ACC112 (cell line): ENCODE measurements around the gene NR2F6.
A peak's percentile ranks its signal among the peaks of the same experiment; 100 is the strongest.
"Not testable (repeated sequence)": the region's sequence is repeated elsewhere in the genome, so short reads cannot be mapped to it uniquely, and the experiment has no call there.

ENCODE experiments used
- H2AFZ ChIP-seq: fragments of 200-600 bp; sonication (generic); one replicate; pipeline ENCODE4 v1.6.0; 2017; ENCODE audit warnings: antibody characterized with exemption, low read length; ENCODE audit not compliant: unreplicated experiment
- H3K27ac ChIP-seq: fragments of 200-600 bp; sonication (generic); 2 replicates; pipeline ENCODE4 v1.5.1; 2014; ENCODE audit warnings: low read depth, mild to moderate bottlenecking, antibody characterized with exemption, low read length, moderate library complexity
- H3K27me3 ChIP-seq: fragments of 200-600 bp; sonication (generic); 2 replicates; pipeline ENCODE4 v1.6.1; 2014; ENCODE audit warnings: mild to moderate bottlenecking, antibody characterized with exemption, low read length, moderate library complexity, mixed read lengths; ENCODE audit not compliant: insufficient read depth
- H3K36me3 ChIP-seq: fragments of 200-600 bp; sonication (generic); 2 replicates; pipeline ENCODE4 v1.6.1; 2016; ENCODE audit warnings: mild to moderate bottlenecking, antibody characterized with exemption, low read length, moderate library complexity, mixed read lengths; ENCODE audit not compliant: insufficient read depth
- H3K4me1 ChIP-seq: fragments of 200-600 bp; sonication (generic); one replicate; pipeline ENCODE4 v1.6.1; 2016; ENCODE audit warnings: low read length, mixed read lengths; ENCODE audit not compliant: insufficient read depth, unreplicated experiment, control insufficient read depth
- H3K4me3 ChIP-seq: fragments of 200-600 bp; sonication (generic); 2 replicates; pipeline ENCODE4 v1.5.1; 2014; ENCODE audit warnings: mild to moderate bottlenecking, low read depth, low read length
- H3K79me2 ChIP-seq: fragments of 200-600 bp; sonication (generic); one replicate; pipeline ENCODE4 v1.6.0; 2016; ENCODE audit warnings: low read length; ENCODE audit not compliant: control insufficient read depth, unreplicated experiment, insufficient read depth

NR2F6 gene

DNA sequence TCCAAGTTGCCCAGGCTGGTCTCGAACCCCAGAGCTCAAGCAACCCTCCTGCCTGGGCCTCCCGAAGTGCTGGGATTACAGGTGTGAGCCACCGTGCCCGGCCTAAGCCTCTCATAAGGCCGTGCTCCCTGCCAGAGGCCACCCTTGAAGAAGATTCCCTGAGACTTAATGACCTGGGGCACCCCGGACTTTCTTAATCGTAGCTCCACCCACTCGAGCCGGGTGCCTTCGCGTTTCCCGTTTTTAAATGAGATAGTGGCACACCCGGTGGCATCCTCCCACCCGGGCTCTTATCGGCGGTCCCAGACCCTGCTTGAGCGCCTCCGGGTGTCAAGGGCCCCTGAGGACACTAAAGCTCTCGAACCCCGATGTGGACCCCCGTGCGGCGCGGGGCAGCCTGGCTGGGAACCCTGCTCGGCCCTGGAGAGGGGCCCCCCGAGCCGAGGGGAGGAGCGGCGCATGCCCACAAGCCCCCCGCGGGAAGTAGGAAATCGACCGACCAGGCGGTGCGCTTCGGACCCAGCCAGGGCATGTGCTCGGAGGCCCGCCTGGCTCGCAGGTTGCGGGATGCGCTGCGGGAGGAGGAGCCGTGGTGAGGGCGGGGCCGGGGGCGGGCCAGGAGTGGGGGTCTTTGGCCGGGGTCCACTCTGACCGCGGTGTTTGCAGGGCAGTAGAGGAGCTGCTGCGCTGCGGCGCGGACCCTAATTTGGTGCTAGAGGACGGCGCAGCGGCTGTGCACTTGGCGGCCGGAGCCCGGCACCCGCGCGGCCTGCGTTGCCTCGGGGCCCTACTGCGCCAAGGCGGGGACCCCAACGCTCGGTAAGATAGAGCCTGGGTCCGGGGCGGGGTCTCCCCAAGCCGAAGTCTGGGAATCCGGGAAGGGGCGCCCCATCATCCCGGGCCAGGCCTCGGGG, 35.9 kb upstream of the NR2F6 start, which contains the start of gene ANKLE1:
Gene ANKLE1, plus strand, starts transcription at position 511 of the 914 bp plus-strand sequence. Its CDS starts 20 bp downstream, at position 531.
- H3K4me3 ChIP-seq = peak within 1 kb of the TSS; percentile 82
- no peaks in the 10 kb centered on the region for H3K27me3 ChIP-seq
- peaks cover 2% of the 10 kb centered on the region; the same call in 1 of the 2 replicates for H3K36me3 ChIP-seq
- no peak within 1 kb of the TSS for H3K27ac ChIP-seq
- H3K4me1 ChIP-seq = no peaks in the 10 kb centered on the region
- no peaks in the 10 kb centered on the region for H3K79me2 ChIP-seq
- peak within 1 kb of the TSS; percentile 62 for H2AFZ ChIP-seq

DNA sequence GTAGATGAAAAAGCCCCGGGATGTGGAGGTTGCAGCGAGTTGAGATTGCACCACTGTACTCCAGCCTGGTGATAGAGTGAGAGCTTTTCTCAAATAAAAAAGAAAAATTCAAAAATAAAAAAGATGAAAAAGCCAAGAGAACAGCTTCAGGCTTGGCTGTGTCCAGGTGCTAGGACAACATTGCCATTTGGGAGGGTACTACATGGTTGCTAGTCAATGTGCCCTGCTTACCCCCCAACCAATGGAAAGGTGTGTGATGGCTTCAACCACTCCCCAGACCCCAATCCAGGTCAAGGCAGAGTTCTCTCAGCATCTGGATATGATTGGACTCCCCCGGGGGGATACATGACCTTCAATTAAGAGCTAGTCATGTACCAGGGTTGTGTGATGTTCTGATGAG, 33.7 kb upstream of the NR2F6 start:
- Histone ChIP-seq H3K4me3 (no peak overlapping the region), H3K27me3 (no peaks in the 10 kb centered on the region), H3K36me3 (peaks cover 2% of the 10 kb centered on the region; the same call in 1 of the 2 replicates), H2AFZ (no peak overlapping the region), H3K27ac (no peak overlapping the region), H3K79me2 (no peaks in the 10 kb centered on the region), H3K4me1 (no peaks in the 10 kb centered on the region)

DNA sequence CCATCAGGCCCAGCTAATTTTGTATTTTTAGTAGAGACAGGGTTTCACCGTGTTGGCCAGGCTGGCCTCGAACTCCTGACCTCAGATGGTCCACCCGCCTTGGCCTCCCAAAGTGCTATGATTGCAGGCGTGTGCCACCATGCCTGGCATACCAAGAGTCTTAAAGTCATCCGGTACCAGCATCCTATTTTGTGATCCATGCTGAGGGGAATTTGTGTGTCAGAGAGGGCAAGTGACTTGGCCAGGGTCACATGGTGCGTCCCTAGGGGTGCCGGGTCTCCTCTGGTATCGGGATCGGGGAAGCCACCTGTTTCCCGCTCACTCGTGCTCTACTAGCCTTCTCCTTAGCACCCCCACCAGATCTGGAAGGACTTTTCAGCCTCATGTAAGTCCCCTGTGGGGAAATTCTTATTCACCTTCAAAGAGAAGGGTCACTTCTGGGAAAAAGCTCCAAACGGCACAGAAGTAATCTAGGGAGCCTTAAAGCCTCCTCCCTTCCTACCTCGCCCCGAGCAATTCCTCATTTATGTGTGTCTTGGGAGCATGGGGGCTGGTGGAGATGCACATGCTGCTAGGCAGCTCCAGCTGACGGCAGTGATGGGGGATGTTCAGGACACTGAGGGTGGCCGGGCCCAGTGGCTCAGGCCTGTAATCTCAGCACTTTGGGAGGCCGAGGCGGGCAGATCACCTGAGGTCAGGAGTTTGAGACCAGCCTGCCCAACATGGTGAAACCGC, 29.9 kb upstream of the NR2F6 start:
- no peak overlapping the region for H2AFZ ChIP-seq
- no peak overlapping the region for H3K4me3 ChIP-seq
- no peaks in the 10 kb centered on the region for H3K4me1 ChIP-seq
- H3K36me3 ChIP-seq = peaks cover 2% of the 10 kb centered on the region; the same call in 1 of the 2 replicates
- H3K27ac ChIP-seq = no peak overlapping the region
- H3K27me3 ChIP-seq = no peaks in the 10 kb centered on the region
- H3K79me2 ChIP-seq = no peaks in the 10 kb centered on the region

DNA sequence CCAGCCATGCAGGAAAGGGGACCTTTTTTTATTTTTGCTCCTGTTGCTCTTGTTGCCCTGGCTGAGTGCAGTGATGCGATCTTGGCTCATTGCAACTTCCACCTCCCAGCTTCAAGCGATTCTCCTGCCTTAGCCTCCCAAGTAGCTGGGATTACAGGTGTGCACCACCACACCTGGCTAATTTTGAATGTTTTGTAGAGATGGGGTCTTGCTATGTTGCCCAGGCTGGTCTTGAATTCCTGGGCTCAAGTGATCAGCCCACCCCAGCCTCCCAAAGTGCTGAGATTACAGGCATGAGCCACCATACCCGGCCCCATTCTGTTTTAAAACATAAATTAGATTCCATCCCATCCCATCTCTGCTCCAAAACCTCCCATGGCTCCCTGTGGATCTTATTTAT, 29.2 kb upstream of the NR2F6 start:
- H3K27me3 ChIP-seq, H3K27ac ChIP-seq, H3K79me2 ChIP-seq, H3K36me3 ChIP-seq, H3K4me1 ChIP-seq, H2AFZ ChIP-seq, H3K4me3 ChIP-seq: not testable (repeated sequence)

DNA sequence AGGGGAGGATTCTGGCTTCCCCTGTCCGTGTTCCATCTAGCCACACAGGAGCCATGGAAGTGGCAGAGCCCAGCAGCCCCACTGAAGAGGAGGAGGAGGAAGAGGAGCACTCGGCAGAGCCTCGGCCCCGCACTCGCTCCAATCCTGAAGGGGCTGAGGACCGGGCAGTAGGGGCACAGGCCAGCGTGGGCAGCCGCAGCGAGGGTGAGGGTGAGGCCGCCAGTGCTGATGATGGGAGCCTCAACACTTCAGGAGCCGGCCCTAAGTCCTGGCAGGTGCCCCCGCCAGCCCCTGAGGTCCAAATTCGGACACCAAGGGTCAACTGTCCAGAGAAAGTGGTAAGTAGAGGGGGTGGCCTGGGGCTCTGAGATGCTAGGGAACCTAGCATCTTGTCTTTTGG, 23.0 kb upstream of the NR2F6 start:
- no peak overlapping the region for H2AFZ ChIP-seq
- H3K27me3 ChIP-seq = no peaks in the 10 kb centered on the region
- H3K79me2 ChIP-seq = peaks cover 13% of the 10 kb centered on the region
- H3K4me1 ChIP-seq = peaks cover 4% of the 10 kb centered on the region
- no peak overlapping the region for H3K27ac ChIP-seq
- no peaks in the 10 kb centered on the region for H3K36me3 ChIP-seq
- H3K4me3 ChIP-seq = peak overlapping the region; percentile 96; the same call in 1 of the 2 replicates

DNA sequence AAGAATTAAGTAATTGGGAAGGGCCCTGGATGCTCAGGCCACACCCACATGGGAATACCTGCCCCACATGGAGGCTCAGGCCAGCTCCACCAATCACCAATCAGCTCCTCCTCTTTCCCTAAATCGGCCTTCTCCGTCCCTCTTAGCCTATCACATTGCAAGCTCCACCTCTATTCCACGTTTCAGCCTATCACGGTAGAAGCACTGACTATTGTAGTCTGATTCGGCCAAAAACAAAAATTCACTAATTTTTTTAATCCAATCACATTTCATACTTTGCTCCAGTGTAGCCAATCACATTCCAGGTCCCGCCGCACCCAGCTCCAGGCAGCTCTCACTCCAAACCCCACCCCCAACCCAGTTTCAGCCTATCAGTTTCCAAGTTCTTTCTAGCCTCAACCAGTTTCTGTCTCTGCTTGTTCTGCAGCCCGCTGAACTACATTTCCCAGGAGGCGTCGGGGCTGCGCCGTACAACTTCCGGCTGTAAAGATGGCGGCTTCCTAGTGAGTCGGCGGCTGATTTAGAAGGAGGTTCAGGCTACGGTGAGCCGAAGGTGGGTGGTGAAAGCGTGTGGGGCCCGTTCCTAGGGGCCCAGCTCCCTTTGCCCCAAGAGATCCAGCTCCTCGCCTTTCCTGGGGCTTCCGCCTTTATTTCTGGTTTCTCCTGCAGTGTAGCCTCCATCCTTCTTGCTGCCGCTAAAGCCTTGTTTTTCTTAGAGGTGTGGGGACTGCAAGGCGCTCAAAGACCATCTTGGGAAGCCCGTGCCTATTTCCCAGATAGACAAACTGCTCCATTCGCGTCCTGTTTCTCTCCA, 21.5 kb upstream of the NR2F6 start, which contains the start of gene BABAM1:
Gene BABAM1, plus strand, starts transcription at position 469 of the 814 bp plus-strand sequence. CDS start 1,364 bp downstream, outside the sequence.
- peak within 1 kb of the TSS; percentile 48 for H2AFZ ChIP-seq
- H3K4me1 ChIP-seq = peaks cover 4% of the 10 kb centered on the region
- no peaks in the 10 kb centered on the region for H3K36me3 ChIP-seq

DNA sequence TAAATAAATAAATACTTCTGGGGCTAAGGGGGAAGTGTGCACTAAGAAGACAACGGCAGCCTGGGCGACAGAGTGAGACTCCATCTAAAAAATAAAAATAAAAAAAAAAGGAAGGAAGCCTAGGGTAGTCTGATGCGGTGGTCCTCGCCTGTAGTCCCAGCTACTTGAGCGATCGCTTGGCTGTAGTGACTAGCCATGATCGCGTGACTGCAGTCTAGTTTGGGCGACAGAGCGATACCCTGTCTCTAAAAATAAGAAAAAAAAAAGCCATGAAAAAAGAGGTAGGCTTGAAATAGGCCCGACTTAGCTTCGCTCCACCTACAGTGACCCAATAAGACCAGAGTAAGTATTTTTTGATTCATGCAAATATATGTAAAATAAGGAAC, 20.9 kb upstream of the NR2F6 start:
- no peaks in the 10 kb centered on the region for H3K36me3 ChIP-seq
- peaks cover 4% of the 10 kb centered on the region for H3K4me1 ChIP-seq
- peak overlapping the region; percentile 12 for H2AFZ ChIP-seq
- H3K27me3 ChIP-seq = no peaks in the 10 kb centered on the region
- no peak overlapping the region for H3K27ac ChIP-seq
- H3K4me3 ChIP-seq = no peak overlapping the region
- peaks cover 13% of the 10 kb centered on the region for H3K79me2 ChIP-seq

More for the DNA sequence above, 21.5 kb upstream of the NR2F6 start, which contains the start of gene BABAM1:
- H3K27ac ChIP-seq = peak within 1 kb of the TSS; percentile 70
- peaks cover 13% of the 10 kb centered on the region for H3K79me2 ChIP-seq
- peak within 1 kb of the TSS; percentile 96 for H3K4me3 ChIP-seq
- H3K27me3 ChIP-seq = no peaks in the 10 kb centered on the region

DNA sequence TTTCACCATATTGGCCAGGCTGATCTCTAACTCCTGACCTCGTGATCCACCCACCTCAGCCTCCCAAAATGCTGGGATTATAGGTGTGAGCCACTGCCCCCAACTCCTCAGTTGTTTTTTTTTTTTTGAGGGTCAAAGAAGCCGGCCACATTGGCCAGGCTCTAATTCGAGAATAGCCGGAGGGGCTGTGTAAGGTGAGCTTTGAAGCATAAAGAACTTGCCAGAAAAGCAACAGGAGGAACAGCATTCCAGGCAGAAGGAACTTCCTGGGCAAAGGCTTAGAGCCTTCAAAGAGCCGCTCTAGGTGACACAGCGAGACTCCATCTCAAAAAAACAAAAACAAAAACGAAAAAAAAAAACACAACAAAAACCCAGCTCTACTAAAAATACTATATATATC, 20.3 kb upstream of the NR2F6 start:
- H3K79me2 ChIP-seq = peaks cover 13% of the 10 kb centered on the region
- H3K4me1 ChIP-seq = peaks cover 4% of the 10 kb centered on the region
- no peaks in the 10 kb centered on the region for H3K27me3 ChIP-seq
- H2AFZ ChIP-seq = no peak overlapping the region
- H3K4me3 ChIP-seq = no peak overlapping the region
- no peaks in the 10 kb centered on the region for H3K36me3 ChIP-seq
- H3K27ac ChIP-seq = no peak overlapping the region

DNA sequence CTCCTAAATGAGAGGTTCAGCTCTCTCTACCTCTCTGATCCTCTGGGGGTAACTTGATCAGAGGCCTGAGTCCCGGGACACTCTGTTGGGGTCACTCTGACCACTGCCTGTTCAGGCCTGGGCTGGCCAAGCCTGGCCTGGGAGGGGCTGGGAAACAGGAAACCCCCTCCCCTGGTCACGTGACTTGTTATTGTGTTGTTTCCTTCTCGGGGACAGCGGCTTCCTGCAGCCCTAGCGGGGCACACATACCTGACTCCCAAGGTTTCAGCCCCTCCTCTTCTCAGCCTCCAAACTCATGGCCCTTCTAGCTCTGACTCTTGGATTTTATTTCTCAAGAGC, 18.9 kb upstream of the NR2F6 start, which contains the start of gene USHBP1:
Gene USHBP1, minus strand, starts transcription at position 105 of the 339 bp plus-strand sequence. CDS start 446 bp downstream, outside the sequence.
- Histone ChIP-seq H3K27ac (no peak within 1 kb of the TSS), H3K79me2 (peaks cover 13% of the 10 kb centered on the region), H3K4me3 (no peak within 1 kb of the TSS), H3K4me1 (peaks cover 4% of the 10 kb centered on the region), H3K27me3 (no peaks in the 10 kb centered on the region), H2AFZ (no peak within 1 kb of the TSS), H3K36me3 (no peaks in the 10 kb centered on the region)
